CD4-positive, alpha-beta T cell treated with Interleukin-15 for 4 hours (primary cell): ENCODE measurements around the gene WNT8A.
"Not testable (repeated sequence)": the region's sequence is repeated elsewhere in the genome, so short reads cannot be mapped to it uniquely, and the experiment has no call there.

Experiments
- DNase-seq: peaks from one replicate; pipeline ENCODE4 v3.0.0-alpha.2; 2020; ENCODE audit warnings: low spot score

WNT8A gene, protein sequence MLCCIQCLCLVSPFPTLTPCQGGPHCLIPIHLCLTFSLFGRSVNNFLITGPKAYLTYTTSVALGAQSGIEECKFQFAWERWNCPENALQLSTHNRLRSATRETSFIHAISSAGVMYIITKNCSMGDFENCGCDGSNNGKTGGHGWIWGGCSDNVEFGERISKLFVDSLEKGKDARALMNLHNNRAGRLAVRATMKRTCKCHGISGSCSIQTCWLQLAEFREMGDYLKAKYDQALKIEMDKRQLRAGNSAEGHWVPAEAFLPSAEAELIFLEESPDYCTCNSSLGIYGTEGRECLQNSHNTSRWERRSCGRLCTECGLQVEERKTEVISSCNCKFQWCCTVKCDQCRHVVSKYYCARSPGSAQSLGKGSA

DNA sequence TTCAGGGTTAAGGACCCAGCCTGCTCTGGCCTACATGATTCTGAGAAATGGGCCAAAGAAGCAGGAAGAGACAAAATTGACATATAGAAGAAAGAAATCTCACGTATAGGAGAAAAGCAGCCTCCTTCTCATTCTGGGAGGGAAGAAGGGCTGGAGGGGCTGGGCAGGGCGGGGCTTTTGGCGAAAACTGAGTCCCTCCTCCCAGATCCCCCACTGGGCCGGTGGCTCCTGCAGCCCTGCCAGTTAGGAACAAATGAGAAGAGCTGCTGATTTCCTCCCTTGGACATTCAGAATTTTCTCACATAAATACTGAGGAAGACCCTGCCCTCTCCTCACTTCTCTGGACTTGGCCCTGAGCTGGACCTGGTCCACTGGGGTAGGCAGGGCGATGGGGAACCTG is at the start of gene WNT8A:
Gene WNT8A, plus strand, starts transcription at position 332 of the 400 bp plus-strand sequence. CDS start 95 bp downstream, outside the sequence.
- DNase-seq = no peak

DNA sequence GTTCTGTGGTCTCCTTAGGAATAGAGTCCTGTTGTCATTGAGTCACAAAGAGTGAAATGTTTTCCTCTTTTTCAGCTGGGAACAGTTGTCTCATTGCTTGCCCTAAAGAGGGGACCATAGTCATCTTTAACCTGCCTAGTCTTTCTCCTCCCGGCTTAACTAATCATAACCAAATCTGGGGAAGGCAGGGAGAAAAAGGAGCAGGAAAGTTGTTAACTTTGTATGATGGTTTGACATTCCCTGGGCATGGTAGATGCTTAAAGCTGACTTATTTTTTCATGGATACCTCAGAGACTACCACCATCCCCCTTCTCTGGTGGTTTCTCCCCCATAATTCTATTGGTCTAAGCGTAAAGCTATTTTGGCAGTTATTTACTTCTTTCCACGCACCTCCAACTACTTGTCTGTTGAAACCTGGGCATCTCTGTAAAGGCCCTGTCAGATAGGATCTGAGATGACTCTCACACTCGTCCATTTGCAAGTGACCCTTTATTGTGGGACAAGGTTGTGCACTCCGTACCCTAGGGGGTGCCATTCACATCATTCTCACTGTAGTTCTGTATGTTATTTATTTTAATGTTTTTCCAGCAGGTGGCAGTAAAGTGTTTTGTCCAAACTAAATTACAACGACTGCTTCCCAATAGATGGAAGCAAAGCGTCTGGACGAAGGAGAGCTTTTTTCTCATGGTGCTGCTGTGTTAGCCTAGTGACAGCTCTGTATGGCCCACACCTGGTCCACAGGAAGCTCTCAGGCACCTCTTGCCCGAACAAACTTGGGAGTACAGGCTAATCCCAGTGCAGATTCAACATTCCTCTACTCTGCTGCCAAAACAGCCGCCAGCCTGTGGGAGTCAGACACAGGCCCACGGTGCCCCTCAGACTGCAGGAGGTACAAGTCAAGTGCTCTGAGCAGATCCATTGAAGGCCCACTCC is 48.0 kb upstream of the WNT8A start:
- DNase-seq = peak; percentile 81

DNA sequence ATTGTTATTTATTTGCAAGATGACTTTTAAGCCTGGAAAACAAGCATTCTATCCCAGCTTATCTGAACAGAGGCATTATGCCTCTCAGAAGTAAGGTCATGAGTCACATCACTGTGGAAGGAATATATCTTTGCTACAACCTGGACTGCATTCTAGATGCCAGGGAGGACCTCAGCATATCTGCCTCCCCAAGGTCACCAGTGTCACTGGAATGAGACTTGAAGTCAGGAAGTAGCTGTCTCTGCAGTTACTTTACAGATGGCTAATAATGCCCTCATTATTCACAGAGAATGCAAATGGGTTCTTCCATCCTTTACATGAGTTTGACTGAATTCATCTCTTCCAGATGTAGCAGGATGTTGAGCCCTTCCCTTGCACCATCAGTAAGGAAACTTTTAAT is 46.6 kb upstream of the WNT8A start:
- no peak for DNase-seq

DNA sequence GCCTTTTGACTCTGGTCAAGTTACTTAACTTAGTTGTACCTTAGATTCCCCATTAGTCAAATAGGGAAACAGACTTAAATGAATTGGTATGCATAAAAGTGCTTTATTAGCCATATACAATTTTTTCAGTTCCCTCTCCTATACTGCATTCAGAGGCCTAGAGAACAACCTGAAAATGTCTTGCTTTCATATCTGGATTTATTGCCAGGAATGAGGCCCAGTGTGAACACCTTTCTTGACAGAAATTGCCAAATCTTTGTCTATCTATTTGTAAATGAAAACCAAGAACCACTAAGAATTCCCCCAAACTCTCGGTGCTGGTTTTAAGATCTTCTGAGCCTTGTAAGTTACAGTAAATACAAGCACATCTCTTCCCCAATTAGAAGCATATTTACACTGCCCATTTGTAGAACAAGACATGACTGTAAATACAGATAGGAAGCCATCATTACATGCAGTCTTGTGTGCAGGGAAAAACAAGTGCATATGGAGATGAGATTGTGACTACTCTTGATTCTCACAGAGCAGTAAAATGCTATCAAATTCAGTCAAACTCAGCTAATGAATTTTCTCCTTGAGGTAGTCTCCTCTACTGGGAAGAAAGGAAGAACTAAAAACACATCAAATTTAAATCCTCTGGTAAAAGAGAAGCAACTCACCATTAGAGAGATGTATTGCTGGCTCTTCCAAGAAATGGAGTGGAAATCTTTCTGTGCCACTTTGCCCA is 45.8 kb upstream of the WNT8A start:
- no peak for DNase-seq

DNA sequence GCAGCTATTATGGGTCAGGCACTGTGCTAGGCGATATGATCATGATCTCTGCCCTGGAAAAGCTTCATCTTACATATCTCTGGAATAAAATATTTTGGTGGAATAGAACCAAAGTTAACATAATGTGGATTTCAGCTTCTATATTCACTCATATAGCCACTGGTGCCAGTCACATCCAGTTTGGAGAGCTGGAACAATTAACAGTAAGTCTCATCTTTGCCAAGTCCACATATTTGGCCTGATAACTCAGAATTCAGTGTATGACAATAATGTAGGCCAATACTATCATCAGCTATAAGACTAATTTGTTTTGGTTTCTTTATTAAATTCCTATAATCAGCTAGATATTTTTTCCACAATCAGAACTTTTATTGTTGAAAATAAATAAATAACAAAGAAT is 45.0 kb upstream of the WNT8A start:
- no peak for DNase-seq

DNA sequence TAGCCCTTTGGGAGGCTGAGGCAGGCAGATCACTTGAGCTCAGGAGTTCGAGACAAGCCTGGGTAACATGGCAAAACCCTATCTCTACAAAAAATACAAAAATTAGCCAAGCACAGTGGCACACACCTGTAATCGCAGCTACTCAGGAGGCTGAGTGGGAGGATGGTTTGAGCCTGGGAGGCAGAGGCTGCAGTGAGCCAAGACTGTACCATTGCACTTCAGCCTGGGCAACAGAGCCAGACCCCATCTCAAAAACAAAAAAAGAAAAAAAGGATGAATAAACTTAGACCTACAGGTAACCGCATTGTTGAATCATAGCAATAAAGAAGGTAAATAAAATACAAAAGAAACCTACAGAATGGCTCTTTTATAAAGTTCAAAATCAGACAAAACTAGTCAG is 38.5 kb upstream of the WNT8A start:
- DNase-seq = not testable (repeated sequence)

DNA sequence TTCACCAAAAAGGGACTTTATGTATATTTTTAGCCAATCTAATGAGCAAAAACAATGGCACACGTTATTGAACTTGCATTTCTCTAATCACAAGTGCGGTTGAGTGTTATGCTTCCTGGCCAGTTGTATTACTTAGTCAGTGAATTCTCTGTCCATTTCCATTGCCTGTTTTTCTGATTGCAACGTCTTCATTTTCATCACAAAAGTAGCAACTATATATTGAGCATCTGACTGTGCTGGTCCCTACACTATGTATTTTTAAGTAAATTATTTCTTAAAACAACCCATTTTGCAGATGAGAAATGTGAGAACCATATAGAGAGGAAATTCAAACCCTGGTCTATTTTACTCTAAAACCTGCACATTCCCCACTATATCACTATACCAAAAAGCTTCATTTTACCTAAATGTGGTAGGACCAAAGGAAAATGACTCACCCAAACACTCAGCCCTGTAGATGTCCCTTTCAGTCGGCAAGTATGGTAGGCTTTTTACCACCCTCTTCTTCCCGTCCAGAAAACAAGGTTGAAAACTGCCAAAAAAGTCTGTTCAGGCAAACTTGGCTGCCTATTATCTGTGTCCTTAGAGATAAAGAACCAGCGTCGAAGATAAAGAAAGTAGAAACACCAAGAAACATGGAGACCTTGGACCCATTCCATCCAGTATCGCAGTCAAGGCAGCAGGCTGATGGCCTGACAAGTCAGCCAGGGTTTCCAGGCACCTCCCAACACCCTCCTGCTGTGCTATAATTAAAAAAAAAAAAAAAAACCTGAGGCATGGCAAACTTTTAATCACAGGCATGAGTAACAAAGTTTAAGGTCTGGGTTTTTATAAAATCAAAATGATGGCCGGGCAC is 32.2 kb upstream of the WNT8A start:
- no peak for DNase-seq

DNA sequence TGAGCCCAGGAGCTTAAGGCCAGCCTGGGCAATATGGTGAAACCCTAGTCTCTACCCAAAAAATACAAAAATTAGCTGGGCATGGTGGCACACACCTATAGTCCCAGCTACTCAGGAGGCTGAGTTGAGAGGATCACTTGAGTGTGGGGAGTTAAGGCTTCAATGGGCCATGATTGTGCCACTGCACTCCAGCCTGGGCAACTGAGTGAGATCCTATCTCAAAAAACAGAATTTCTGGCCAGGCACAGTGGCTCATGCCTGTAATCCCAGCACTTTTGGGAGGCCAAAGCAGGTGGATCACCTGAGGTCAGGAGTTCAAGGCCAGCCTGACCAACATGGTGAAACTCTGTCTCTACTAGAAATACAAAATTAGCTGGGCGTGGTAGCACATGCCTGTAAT is 31.1 kb upstream of the WNT8A start:
- not testable (repeated sequence) for DNase-seq

DNA sequence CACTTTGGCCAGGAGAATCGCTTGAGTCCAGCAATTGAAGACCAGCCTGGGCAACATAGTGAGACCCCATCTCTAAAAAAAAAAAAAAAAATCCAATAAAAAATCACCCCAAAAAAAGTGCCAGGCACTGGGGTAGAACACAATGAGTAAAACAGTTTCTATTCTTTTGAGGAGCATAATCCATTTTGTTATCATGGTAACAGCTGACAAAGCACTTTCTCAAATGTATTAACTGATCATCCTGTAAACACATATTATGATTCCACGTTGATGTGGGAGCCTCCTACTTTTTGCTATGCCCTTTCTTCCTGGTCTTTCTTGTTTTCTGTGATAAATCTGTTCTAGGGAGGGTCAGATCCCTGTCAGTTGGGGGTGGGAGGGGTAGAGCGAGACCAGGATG is 30.3 kb upstream of the WNT8A start:
- DNase-seq = no peak

DNA sequence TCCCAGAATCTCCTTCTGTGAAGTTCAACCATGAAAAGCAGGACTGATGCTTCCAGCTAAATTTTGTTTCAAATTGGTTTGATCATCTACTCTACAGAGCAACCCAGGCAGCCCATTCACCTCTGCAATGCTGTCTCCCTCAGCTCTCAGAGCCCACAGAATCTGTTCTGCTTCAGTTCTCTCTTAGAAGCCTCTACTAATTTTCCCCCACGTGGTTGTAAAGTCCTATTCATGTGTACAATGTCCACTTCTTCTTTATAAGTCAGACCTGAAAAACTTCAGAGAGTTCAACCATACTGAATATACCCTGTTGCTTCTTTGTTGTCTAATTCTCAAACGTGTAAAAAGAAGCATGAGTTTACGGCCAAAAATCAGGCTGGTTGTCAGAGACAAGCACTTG is 29.6 kb upstream of the WNT8A start:
- DNase-seq = no peak

DNA sequence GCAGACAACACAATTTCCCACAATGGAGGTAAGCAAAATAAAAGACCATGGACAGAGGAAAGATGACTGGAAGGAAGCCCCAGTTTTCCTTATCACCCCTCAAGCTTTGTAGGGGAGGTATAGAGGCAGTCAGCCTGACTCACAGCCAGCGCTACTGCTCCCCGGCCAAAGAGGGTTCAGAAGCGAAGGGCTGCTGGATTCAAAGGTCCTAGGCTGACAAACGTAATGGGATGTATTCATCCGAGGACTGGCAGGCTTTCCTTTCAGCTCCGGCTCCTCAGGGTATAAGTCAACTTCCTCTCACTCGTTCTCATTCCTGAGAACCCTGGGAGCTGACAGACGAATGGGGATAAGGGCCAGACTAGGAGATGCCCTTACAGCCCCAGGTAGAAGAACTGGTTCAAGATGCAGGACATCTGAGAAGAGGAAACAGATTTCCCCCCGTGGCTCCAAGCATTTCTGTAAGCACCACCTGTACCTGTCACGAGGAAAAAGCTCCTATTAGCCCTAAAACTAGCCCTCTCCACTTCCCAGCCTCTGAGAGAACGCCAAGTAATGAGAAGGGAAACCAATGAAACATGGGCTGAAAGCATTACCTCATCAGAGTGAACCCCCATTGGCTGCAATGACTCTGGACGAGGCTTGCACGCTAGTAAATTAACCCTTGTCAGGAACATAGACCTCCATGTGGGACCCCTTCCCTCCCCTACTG is 28.8 kb upstream of the WNT8A start:
- DNase-seq = no peak

DNA sequence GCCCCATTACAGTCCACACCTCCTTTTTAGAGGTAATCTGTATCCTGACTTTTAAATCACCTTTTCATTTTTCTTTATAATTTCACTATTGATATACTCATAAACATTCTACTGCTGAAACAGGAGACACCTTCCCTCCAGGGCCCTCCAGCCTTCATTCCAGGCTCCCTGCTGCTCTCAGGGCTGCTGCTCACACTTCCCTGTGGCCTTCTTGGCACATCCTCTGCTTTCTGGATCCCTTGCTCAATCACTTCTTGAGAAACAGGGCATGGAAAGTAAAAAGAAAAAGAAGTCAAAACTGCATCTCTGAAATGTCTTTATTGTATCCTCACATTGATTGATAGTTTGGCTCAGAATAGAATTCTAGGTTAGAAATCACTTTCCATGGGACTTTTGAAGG is 19.3 kb upstream of the WNT8A start:
- DNase-seq = no peak

DNA sequence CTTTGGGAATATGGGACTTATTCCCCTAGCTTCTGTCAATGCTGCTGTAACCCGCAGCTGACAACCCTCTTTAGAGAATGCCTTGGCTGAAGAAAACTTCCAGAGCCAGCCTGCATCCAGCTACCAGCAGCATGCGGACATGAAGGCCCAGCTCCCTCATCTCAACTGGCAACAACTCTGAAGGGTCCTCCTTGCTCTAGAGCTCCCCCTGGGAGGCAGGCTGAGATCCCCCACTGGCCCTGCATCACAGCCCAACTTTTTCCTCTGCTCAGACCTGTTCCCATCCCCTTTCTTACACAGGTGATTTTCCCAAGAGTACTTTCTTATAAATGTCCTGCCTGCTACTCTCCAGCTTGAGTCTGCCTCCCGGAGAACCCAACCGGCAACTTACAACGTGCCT is 18.7 kb upstream of the WNT8A start:
- no peak for DNase-seq

DNA sequence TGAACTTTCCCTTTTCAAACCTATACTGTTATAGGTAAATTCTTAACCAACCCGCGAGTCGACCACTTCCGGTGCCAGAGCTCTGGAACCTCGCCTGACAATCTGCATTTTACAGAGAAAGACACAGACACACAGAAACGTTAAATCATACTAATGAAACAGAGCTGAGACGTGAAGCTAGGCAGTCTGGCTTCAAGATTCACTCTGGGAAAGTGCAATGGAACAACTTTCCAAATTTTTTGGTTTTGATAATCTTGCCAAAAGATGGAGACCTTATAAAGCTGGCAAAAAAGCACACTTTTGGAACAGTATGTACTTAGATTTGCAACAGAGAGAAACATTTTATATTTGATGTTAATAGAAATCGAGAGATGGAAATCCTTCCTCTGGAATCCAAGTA is 15.9 kb upstream of the WNT8A start:
- DNase-seq = no peak

DNA sequence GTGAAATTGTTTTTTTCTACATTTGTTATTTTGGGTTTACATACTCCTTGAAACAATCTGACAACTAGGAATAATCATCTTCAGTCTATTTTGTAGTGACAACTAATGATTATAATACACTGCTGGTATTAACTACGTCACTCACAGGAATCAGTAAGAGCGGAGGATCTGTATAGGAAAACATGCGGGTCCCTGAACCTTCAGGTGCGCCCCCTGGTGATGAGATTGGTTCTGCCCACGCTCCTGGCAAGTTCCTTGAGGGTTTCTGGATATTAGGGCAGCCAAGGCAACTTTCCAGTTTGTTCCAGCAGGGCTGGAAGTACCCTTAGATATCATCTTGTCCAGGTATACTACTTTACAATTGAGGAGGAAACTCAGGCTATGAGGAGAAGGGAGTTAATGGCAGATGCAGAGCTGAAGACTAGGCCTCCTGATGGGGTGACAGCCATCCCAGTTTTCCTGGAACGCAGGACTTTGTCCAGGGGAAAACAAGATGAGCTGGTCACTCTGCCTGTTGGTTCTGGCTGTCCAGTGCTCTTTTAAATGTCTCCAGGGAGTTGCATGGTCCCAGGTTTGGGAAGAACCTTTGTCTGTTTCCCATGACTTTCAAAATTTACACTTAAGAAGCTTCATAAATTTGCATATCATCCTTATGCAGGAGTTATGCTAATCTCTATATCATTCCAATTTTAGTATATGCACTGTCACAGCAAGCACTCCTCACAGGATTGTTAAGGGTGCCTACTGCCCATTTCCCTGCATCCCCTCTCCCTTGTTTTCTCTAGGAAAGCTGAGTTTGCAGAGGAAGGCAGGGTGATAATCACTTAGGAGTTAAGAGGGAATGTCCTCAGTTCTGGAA is 14.9 kb upstream of the WNT8A start:
- peak; percentile 69 for DNase-seq

DNA sequence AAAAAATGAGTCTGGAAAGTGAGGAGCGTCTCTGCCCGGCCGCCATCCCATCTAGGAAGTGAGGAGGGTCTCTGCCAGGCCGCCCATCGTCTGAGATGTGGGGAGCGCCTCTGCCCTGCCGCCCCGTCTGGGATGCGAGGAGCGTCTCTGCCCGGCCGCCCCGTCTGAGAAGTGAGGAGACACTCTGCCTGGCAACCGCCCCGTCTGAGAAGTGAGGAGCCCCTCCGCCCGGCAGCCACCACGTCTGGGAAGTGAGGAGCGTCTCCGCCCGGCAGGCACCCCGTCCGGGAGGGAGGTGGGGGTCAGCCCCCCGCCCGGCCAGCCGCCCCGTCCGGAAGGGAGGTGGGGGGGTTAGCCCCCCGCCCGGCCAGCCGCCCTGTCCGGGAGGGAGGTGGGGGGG is 13.8 kb upstream of the WNT8A start:
- not testable (repeated sequence) for DNase-seq

DNA sequence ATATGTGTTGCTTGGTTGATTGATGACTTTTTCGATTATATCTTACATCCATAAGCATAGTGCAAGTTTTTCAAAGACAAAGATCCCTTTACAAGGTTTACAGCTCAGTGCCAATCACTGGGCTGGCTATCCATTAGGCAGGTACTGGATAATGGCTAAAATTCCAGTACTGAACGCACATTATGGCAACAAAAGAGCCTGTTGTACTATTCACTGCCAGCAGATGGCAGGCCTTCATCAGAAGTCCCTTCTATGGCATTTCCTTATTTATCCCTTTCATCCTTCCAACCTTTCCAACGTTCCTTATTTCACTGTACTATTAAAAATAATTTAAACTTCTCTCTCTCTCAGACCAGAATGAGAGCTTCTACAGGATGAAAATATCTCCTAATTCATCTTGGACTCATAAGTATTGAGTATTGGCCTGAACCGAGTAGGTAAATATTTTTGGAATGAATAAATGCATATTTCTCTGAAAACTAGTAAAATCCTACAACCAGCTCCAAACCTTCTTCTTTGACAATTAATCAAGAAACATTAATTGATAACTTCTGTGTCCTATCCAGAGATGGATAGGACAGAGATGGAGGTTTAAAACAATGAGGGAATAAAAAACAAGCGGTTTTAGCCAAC is 6.7 kb upstream of the WNT8A start:
- DNase-seq = peak; percentile 43

DNA sequence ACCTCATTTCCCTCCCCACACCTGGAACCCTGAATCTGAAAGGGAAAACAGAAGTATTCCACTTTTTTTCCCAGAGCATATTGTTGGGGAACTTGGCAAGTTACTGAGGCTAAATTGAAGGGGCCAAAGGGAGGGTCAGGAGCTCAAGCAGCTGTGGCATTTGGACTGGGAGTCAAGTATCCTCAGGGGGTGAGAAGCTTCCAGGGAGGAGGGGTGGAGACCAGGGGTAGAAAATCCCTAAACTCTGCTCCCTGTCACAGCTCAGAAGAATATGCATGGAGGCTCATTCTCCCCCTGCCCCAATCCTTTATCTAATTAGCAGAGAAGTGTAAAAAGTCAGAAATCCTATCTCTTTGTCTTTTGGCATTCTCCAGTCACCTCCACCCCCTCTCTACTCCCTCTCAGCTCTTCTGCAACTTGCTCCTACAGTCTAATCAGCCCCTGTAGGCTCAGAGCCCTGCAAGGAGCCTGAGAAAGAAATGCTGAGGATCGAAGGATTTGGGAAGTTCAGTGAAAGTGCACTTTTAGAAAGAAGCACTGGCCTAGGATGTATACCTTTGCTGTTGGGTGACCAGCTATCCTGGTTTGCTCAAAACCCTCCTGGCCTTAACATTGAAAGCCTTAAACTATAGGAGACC is 5.7 kb upstream of the WNT8A start:
- no peak for DNase-seq

DNA sequence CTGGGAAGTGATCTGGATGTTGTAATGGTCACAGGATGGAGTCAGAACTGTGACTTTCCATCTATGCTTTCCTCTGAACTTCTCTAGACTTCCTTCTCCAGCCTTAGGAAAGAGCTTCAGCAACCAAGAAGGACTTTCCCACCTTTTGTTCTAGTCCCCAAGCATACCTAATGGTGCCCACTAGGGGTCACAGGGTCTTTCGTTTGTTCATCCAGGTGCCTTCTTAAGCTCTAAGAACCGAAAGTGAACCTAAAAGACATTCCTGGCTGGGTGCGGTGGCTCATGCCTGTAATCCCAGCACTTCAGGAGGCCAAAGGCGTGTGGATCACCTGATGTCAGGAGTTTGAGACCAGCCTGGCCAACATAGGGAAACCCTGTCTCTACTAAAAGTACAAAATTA is 1.8 kb upstream of the WNT8A start:
- DNase-seq = no peak
